SK-N-SH (cell line): ENCODE data around the gene CTBP1. TPM values are rescaled to one million over a fixed set of nuclear protein-coding genes. Genes with fewer than 3 reads are reported as not detected.

Experiments
- CTCF ChIA-PET: fragments of 300-600, 350-600 bp; formaldehyde crosslinking; extraction: SDS; loops from one replicate; lab custom pipeline; 2021; lab: Yijun Ruan, JAX
- POLR2A ChIA-PET: fragments of 350-600 bp; sonication (Branson Sonifier 250); formaldehyde crosslinking; extraction: SDS; loops from one replicate; lab custom pipeline; 2020; ENCODE audit warnings: antibody characterized with exemption, inconsistent platforms; lab: Yijun Ruan, JAX
- DNase-seq: peaks from one replicate; pipeline ENCODE4 v3.0.0; 2012
- H2AFZ ChIP-seq: fragments of 200-600 bp; sonication (generic); 2 replicates; pipeline ENCODE4 v1.8.1; 2016; ENCODE audit warnings: antibody characterized with exemption, mild to moderate bottlenecking, low read depth
- H3F3A ChIP-seq: fragments of 200-600 bp; sonication (generic); replicated peaks from 2 replicates; pipeline ENCODE3; 2016; ENCODE audit warnings: antibody characterized with exemption, mild to moderate bottlenecking; ENCODE audit not compliant: insufficient read depth
- H3K27ac ChIP-seq, 2 experiments: fragments of 200-500 bp in 1 of 2; fragments of 200-600 bp in 1 of 2; sonication (Bioruptor generic) in 1 of 2; sonication (generic), shearing (Covaris generic) in 1 of 2; 2 replicates each; pipeline versions ENCODE4 v1.5.1 to v1.6.1; 2014 to 2016; ENCODE audit warnings: low read depth in 2 of 2, inconsistent platforms in 1 of 2, low read length in 1 of 2, mild to moderate bottlenecking in 1 of 2, mixed read lengths in 1 of 2
- H3K27me3 ChIP-seq: fragments of 200-600 bp; sonication (generic), shearing (Covaris generic); 2 replicates; pipeline ENCODE4 v1.6.1; 2016; ENCODE audit warnings: mixed run types; ENCODE audit not compliant: insufficient read depth
- H3K36me3 ChIP-seq, 2 experiments: fragments of 200-500 bp in 1 of 2; fragments of 200-600 bp in 1 of 2; sonication (Bioruptor generic) in 1 of 2; sonication (generic) in 1 of 2; replicated peaks in 1 of 2; 2 replicates each; pipeline versions ENCODE3 to v1.5.1; 2014 to 2016; ENCODE audit warnings: low read length in 1 of 2, mild to moderate bottlenecking in 1 of 2; ENCODE audit not compliant: insufficient read depth in 2 of 2, control insufficient read depth in 1 of 2
- H3K4me1 ChIP-seq, 2 experiments: fragments of 200-500 bp in 1 of 2; fragments of 200-600 bp in 1 of 2; sonication (Bioruptor generic) in 1 of 2; sonication (generic), shearing (Covaris generic) in 1 of 2; 2 replicates each; pipeline versions ENCODE4 v1.5.1 to v1.6.1; 2014 to 2016; ENCODE audit warnings: low read depth in 1 of 2, low read length in 1 of 2, mixed run types in 1 of 2; ENCODE audit not compliant: insufficient read depth in 2 of 2, control insufficient read depth in 1 of 2
- H3K4me2 ChIP-seq: fragments of 200-600 bp; sonication (generic), shearing (Covaris generic); 2 replicates; pipeline ENCODE4 v1.6.1; 2017; ENCODE audit warnings: mixed run types
- H3K4me3 ChIP-seq, 2 experiments: fragments of 200-500 bp in 1 of 2; fragments of 200-600 bp in 1 of 2; sonication (Bioruptor generic) in 1 of 2; sonication (generic), shearing (Covaris generic) in 1 of 2; 2 replicates each; pipeline versions ENCODE4 v1.5.1 to v1.8.1; 2014 to 2016; ENCODE audit warnings: low read depth in 2 of 2, inconsistent platforms in 1 of 2, low read length in 1 of 2, mild to moderate bottlenecking in 1 of 2, mixed read lengths in 1 of 2, moderate library complexity in 1 of 2
- H3K79me2 ChIP-seq: fragments of 200-600 bp; sonication (generic); 2 replicates; pipeline ENCODE4 v1.8.1; 2017; ENCODE audit warnings: mild to moderate bottlenecking; ENCODE audit not compliant: insufficient read depth
- H3K9ac ChIP-seq: fragments of 200-600 bp; sonication (generic); 2 replicates; pipeline ENCODE4 v1.6.1; 2017; ENCODE audit warnings: mixed run types
- H3K9me2 ChIP-seq: fragments of 200-600 bp; sonication (generic); 2 replicates; pipeline ENCODE4 v1.6.1; 2017; ENCODE audit warnings: mixed run types
- H3K9me3 ChIP-seq: fragments of 200-600 bp; sonication (generic); 2 replicates; pipeline ENCODE4 v1.6.1; 2017; ENCODE audit warnings: mixed run types, mild to moderate bottlenecking, moderate library complexity
- H4K20me1 ChIP-seq: fragments of 200-600 bp; sonication (generic); 2 replicates; pipeline ENCODE4 v1.6.1; 2017; ENCODE audit warnings: mild to moderate bottlenecking, mixed run types; ENCODE audit not compliant: insufficient read depth
- CHD2 ChIP-seq: fragments of 150-350 bp; IDR thresholded peaks from 2 replicates; pipeline ENCODE4 v1.6.1; 2018; ENCODE audit warnings: low read length; ENCODE audit not compliant: partially characterized antibody
- EZH2phosphoT487 ChIP-seq: fragments of 200-600 bp; sonication (generic); IDR thresholded peaks from 2 replicates; pipeline ENCODE4 v1.6.1; 2017; ENCODE audit warnings: low read depth, mixed run types, mild to moderate bottlenecking, antibody characterized with exemption, moderate library complexity, borderline replicate concordance
- FOXJ3 ChIP-seq: sonication (generic); formaldehyde crosslinking; IDR thresholded peaks from 2 replicates; pipeline ENCODE4 v1.5.1; 2020; ENCODE audit warnings: mild to moderate bottlenecking, missing genetic modification reagents
- GABPA ChIP-seq: IDR thresholded peaks from 2 replicates; pipeline ENCODE4 v1.4.0; 2012; ENCODE audit warnings: low read depth, mild to moderate bottlenecking
- JUND ChIP-seq: IDR thresholded peaks from 2 replicates; pipeline ENCODE4 v1.4.0; 2012
- MEF2A ChIP-seq: IDR thresholded peaks from 2 replicates; pipeline ENCODE4 v1.4.0; 2012; ENCODE audit warnings: low read depth, borderline replicate concordance
- NRF1 ChIP-seq: IDR thresholded peaks from 2 replicates; pipeline ENCODE4 v1.6.1; 2012; ENCODE audit warnings: low read depth, mild to moderate bottlenecking, low read length
- POLR2AphosphoS5 ChIP-seq: IDR thresholded peaks from 2 replicates; pipeline ENCODE4 v1.6.1; 2012; ENCODE audit warnings: low read depth, low read length
- RAD21 ChIP-seq: IDR thresholded peaks from 2 replicates; pipeline ENCODE4 v1.6.1; 2012; ENCODE audit warnings: mild to moderate bottlenecking, low read length
- RCOR1 ChIP-seq: fragments of 150-350 bp; IDR thresholded peaks from 2 replicates; pipeline ENCODE4 v1.6.1; 2017; ENCODE audit warnings: antibody characterized with exemption, low read length
- RFX5 ChIP-seq: IDR thresholded peaks from 2 replicates; pipeline ENCODE4 v1.6.1; 2012; ENCODE audit warnings: mild to moderate bottlenecking, improper control_type of control experiment, low read length
- RXRA ChIP-seq: IDR thresholded peaks from 2 replicates; pipeline ENCODE4 v1.4.0; 2012; ENCODE audit warnings: low read depth, mild to moderate bottlenecking, borderline replicate concordance
- TAF1 ChIP-seq: IDR thresholded peaks from 2 replicates; pipeline ENCODE4 v1.6.1; 2012; ENCODE audit warnings: low read depth, mild to moderate bottlenecking, low read length, moderate library complexity, borderline replicate concordance
- TCF12 ChIP-seq: IDR thresholded peaks from 2 replicates; pipeline ENCODE4 v1.4.0; 2012
- TEAD4 ChIP-seq: IDR thresholded peaks from 2 replicates; pipeline ENCODE4 v1.4.0; 2012; ENCODE audit warnings: mild to moderate bottlenecking, borderline replicate concordance; ENCODE audit not compliant: insufficient read depth
- YY1 ChIP-seq: IDR thresholded peaks from 2 replicates; pipeline ENCODE4 v1.4.0; 2012; ENCODE audit warnings: low read depth, mild to moderate bottlenecking
- WGBS: methylation state at CpG from one replicate; pipeline ENCODE4 v1.1.6; 2017; ENCODE audit warnings: low lambda C conversion rate; 5-methylcytosine and 5-hydroxymethylcytosine counted together
- polyA plus RNA-seq, 3 experiments: library from polyadenylated mRNA; depleted of rRNA; stranded (reverse); fragments of >200 nt; gene quantifications; 2 replicates each; pipeline ENCODE4 v1.2.3, GENCODE V29; 2012
- TF ChIP-seq, protein P1 (sequence below): IDR thresholded peaks from 2 replicates; pipeline ENCODE4; 2012
- TF ChIP-seq, protein P2 (sequence below): IDR thresholded peaks from 2 replicates; pipeline ENCODE4 v1.6.1; 2012; ENCODE audit warnings: mild to moderate bottlenecking, low read depth, low read length, moderate library complexity
- TF ChIP-seq, protein P3 (sequence below): fragments of 150-350 bp; IDR thresholded peaks from 2 replicates; pipeline ENCODE4 v1.6.1; 2016; ENCODE audit warnings: mild to moderate bottlenecking, low read depth, low read length
- TF ChIP-seq, protein P4 (sequence below): fragments of 150-350 bp; IDR thresholded peaks from 2 replicates; pipeline ENCODE4 v1.6.1; 2017; ENCODE audit warnings: antibody characterized with exemption, low read length, low read depth, borderline replicate concordance

Gene CTBP1
- polyA plus RNA-seq, 1 of the 3 experiments (the other 2 are of a cell fraction): 183 TPM

DNA sequence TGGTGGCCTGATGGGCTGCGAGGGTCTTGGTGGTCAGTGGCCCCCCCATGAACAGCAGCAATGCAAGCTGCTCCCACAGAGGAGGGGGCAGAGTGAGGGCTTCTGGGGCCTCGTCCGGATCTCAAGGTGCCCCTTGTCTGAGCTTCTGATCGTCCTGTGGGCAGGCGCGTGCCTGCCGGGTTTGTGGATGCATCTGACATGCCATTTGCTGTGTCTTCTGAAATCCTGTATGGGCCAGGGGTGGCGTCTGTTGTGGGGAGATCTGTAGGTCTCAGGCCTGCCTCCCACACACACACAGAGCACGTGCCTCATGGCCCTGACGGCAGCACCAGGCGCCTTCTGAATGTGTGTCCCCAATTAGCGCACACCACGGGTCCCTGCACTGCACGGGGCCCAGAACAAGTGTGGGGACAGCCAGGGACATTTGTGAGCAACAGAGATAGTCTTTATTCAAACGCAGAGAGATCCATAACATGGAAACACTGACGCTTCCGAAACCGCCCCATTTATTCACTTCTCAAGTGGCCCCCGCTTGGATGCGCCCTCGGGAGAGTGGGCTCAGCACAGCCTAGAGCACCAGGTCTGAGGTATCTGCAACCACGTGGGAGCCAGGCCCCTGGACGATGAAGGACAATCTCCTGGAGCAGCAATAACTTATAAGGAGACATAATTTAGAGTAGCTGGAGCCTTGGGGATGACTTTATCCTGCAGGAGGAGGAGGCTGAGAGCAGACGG is 82.3 kb downstream of the CTBP1 start:
- H3K4me1 ChIP-seq: peaks cover 0 to 4% of the 10 kb centered on the region in 2 experiments; a peak in 1 of 4 replicates
- no peak for DNase-seq
- H3K4me3 ChIP-seq: peak overlapping the region in 1 of 2 experiments; percentile 50; a peak in 1 of 4 replicates
- CTCF ChIA-PET: interaction anchor here (0.5 to 4.7 kb wide), 17 partner anchors 9 to 398 kb away, joined by 3 to 33 read pairs (median 4); no protein-coding TSS in a partner anchor
- TF ChIP-seq JUND (no peak), POLR2AphosphoS5 (no peak), RCOR1 (no peak), FOXJ3 (CRISPR knock-in tag) (no peak), RXRA (no peak), RFX5 (no peak), NRF1 (no peak), EZH2phosphoT487 (no peak), MEF2A (no peak), RAD21 (no peak), GABPA (no peak), TCF12 (no peak), CHD2 (no peak), YY1 (no peak), TEAD4 (no peak), TAF1 (no peak)
- TF ChIP-seq, protein P1, sequence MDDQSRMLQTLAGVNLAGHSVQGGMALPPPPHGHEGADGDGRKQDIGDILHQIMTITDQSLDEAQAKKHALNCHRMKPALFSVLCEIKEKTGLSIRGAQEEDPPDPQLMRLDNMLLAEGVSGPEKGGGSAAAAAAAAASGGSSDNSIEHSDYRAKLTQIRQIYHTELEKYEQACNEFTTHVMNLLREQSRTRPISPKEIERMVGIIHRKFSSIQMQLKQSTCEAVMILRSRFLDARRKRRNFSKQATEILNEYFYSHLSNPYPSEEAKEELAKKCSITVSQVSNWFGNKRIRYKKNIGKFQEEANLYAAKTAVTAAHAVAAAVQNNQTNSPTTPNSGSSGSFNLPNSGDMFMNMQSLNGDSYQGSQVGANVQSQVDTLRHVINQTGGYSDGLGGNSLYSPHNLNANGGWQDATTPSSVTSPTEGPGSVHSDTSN: no peak
- TF ChIP-seq, protein P2, sequence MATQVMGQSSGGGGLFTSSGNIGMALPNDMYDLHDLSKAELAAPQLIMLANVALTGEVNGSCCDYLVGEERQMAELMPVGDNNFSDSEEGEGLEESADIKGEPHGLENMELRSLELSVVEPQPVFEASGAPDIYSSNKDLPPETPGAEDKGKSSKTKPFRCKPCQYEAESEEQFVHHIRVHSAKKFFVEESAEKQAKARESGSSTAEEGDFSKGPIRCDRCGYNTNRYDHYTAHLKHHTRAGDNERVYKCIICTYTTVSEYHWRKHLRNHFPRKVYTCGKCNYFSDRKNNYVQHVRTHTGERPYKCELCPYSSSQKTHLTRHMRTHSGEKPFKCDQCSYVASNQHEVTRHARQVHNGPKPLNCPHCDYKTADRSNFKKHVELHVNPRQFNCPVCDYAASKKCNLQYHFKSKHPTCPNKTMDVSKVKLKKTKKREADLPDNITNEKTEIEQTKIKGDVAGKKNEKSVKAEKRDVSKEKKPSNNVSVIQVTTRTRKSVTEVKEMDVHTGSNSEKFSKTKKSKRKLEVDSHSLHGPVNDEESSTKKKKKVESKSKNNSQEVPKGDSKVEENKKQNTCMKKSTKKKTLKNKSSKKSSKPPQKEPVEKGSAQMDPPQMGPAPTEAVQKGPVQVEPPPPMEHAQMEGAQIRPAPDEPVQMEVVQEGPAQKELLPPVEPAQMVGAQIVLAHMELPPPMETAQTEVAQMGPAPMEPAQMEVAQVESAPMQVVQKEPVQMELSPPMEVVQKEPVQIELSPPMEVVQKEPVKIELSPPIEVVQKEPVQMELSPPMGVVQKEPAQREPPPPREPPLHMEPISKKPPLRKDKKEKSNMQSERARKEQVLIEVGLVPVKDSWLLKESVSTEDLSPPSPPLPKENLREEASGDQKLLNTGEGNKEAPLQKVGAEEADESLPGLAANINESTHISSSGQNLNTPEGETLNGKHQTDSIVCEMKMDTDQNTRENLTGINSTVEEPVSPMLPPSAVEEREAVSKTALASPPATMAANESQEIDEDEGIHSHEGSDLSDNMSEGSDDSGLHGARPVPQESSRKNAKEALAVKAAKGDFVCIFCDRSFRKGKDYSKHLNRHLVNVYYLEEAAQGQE: no peak
- TF ChIP-seq, protein P3, sequence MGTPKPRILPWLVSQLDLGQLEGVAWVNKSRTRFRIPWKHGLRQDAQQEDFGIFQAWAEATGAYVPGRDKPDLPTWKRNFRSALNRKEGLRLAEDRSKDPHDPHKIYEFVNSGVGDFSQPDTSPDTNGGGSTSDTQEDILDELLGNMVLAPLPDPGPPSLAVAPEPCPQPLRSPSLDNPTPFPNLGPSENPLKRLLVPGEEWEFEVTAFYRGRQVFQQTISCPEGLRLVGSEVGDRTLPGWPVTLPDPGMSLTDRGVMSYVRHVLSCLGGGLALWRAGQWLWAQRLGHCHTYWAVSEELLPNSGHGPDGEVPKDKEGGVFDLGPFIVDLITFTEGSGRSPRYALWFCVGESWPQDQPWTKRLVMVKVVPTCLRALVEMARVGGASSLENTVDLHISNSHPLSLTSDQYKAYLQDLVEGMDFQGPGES: no peak
- TF ChIP-seq, protein P4, sequence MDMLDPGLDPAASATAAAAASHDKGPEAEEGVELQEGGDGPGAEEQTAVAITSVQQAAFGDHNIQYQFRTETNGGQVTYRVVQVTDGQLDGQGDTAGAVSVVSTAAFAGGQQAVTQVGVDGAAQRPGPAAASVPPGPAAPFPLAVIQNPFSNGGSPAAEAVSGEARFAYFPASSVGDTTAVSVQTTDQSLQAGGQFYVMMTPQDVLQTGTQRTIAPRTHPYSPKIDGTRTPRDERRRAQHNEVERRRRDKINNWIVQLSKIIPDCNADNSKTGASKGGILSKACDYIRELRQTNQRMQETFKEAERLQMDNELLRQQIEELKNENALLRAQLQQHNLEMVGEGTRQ: no peak
- peaks cover 12% of the 10 kb centered on the region for H3K27me3 ChIP-seq
- H3K36me3 ChIP-seq: no peaks in the 10 kb centered on the region
- 55% methylated on average over 8 of the region's 24 CpGs for WGBS
- H4K20me1 ChIP-seq: no peaks in the 10 kb centered on the region
- no peaks in the 10 kb centered on the region for H3K79me2 ChIP-seq
- H3K4me2 ChIP-seq: no peak overlapping the region; the same call in 1 of the 2 replicates
- no peaks in the 10 kb centered on the region for H3F3A ChIP-seq
- no peak overlapping the region for H3K27ac ChIP-seq
- no peaks in the 10 kb centered on the region for H3K9me2 ChIP-seq
- H3K9ac ChIP-seq: no peak overlapping the region
- POLR2A ChIA-PET: no interaction called here
- H2AFZ ChIP-seq: no peak overlapping the region
- no peaks in the 10 kb centered on the region for H3K9me3 ChIP-seq
